ENCODE measurements around the gene PROK2.

GRCh38 chr3:71797455-71797854, 12.5 kb upstream of the PROK2 start:
- no peak for TF ChIP-seq POLR2A (IDR thresholded peaks at IDR 0.05; ENCODE audit: low read depth)
- TF ChIP-seq, protein P1, sequence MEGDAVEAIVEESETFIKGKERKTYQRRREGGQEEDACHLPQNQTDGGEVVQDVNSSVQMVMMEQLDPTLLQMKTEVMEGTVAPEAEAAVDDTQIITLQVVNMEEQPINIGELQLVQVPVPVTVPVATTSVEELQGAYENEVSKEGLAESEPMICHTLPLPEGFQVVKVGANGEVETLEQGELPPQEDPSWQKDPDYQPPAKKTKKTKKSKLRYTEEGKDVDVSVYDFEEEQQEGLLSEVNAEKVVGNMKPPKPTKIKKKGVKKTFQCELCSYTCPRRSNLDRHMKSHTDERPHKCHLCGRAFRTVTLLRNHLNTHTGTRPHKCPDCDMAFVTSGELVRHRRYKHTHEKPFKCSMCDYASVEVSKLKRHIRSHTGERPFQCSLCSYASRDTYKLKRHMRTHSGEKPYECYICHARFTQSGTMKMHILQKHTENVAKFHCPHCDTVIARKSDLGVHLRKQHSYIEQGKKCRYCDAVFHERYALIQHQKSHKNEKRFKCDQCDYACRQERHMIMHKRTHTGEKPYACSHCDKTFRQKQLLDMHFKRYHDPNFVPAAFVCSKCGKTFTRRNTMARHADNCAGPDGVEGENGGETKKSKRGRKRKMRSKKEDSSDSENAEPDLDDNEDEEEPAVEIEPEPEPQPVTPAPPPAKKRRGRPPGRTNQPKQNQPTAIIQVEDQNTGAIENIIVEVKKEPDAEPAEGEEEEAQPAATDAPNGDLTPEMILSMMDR (IDR thresholded peaks at IDR 0.05), result no peak
